Activated CD8-positive, alpha-beta memory T cell treated with anti-CD3 and anti-CD28 coated beads for 24 hours (primary cell): ENCODE data around the gene CA10.

Experiments used
- DNase-seq: peaks from one replicate; pipeline ENCODE4 v3.0.0-alpha.2; 2020

CA10 gene

GRCh38 chr17:52145476-52145875, 13.0 kb downstream of the CA10 start:
- no peak for DNase-seq

DNA sequence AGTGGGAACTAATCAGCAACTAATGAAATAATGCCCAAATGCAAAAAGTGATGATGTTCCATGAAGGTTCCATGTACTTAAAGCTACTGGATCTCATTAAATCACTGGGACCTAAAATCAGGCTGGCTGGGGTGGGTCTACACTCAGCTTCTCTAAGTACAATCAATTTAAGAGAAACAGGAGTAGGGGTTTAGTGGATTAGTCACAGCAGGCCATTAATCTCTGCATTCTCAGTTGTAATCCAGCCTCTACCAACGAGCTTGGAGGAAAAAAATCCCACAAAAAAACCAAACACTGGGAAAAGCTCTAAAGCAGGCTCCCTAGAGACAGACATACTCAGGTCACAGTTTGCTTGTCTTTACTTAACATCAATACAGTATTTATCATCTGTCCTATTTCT, 15.0 kb downstream of the CA10 start:
- no peak for DNase-seq

DNA sequence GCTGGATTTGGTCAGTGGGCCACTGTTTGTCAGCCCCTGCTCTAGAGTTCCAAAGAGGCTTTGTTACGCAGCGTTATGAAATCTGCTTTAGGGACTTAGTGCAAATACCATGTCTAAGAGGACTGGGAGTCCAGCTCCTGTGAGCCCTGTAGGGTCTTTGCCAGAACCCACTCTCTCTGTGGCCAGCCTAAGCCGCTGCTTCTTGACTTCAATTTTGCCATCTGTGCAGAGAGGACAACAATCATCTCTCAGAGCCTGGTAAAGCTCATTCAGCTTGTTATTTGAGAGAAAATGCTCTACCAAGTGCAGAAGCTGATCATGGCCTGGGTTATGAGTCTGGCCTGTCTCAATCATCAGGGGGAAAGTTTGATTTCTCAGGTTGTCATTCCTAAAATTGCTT, 17.9 kb downstream of the CA10 start:
- no peak for DNase-seq

DNA sequence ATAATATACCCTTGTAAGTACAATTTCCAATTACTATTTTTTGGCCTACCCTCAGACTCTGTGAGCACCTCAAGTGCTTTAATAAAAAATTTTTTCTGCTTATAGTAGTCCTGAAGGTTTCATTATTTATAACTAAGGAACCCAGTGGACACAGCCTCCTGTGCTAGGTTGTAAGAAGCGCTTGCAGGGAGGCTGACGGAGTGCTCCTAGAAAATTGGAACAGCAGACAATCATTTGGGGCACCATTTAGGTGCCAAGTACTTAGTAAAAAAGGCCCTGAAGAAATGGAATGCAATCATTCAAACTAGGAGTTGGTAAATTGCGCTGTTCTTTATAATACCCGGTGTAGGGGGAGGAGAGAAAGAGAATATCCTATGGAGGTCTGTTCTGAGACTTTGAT, 19.8 kb downstream of the CA10 start:
- no peak for DNase-seq

- no peak for DNase-seq
Observed at GRCh38 chr17:52138350-52138749, 20.2 kb downstream of the CA10 start.

DNA sequence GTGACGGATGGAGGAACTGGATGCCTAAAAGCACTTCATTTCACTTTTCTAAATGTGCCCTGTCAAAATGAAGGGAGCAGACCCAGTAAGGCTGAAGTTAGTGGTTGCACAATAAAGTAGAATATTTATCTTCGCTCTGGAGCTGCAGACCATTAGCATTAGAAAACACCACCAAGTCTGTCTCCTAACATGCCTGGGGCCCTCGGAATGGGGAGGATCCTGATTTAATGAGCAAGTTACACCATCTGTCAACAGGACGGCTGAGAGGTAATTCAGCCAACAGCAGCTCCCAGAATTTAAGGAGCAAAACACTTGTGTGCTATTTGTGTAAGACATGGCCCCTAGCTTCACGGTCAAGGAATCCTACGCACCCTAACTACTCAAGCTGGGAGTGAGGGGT, 22.3 kb downstream of the CA10 start:
- DNase-seq, result no peak

DNA sequence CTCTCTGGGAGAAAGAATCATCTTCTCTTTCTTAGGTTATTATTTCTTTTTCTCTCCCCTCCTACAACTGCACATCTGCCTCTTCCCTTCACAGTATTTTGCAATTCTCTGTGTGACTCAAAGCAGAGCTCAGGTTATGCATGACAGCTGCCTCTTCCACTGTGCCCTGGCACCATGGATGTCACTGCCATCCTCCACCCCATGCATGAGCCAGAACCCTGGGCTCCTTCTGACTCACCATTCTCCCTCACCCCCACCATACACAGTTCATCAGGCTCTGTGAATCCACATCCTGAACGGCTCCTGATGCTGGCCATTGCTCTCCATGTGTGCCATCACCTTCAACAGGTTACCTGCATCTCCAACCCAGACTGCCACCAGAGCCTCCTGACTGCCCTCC, 23.9 kb downstream of the CA10 start:
- DNase-seq, result no peak

- DNase-seq, result no peak
Observed at GRCh38 chr17:52128721-52129120, 29.8 kb downstream of the CA10 start.

DNA sequence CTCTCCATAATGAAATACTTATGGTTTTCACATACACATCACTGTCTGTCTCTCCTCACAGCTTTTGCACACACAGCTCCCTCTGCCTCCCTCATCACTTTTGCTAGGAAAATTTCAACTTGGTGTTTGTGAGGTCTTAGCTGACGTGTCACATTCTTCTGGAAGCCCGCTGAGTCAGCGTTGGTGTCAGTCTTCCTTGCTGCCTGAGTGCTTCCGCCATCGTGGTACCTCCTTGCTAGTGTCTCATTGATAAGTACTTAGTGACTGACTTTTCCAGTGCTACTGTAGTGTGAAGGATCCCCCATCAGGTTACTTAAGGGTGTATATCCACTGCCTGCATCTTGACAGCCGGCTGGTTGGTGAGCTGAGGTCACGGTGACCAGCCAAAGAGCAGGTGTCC, 33.5 kb downstream of the CA10 start:
- no peak for DNase-seq

GRCh38 chr17:52124561-52124960, 34.0 kb downstream of the CA10 start:
- DNase-seq, result no peak

DNA sequence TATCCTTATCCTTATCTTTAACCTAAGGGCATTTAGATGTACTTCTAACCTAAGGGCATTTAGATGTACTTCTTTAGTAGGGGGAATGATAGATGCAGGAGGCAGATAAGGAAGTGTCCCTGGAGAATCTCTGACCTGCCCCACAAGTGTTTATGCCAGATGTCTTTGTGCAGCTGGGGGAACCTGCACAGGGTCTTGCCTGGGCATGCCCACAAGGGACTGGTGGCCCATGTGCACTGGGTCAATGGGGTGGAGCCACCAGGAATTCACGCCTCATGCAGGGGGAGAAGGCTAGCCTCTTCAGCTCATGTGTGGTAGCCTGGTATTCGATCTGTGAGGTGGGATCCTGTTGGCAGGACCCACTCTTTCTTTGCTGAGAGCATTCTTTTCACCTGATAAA, 38.0 kb downstream of the CA10 start:
- no peak for DNase-seq

GRCh38 chr17:52110923-52111581, 47.5 kb downstream of the CA10 start:
- no peak for DNase-seq

DNA sequence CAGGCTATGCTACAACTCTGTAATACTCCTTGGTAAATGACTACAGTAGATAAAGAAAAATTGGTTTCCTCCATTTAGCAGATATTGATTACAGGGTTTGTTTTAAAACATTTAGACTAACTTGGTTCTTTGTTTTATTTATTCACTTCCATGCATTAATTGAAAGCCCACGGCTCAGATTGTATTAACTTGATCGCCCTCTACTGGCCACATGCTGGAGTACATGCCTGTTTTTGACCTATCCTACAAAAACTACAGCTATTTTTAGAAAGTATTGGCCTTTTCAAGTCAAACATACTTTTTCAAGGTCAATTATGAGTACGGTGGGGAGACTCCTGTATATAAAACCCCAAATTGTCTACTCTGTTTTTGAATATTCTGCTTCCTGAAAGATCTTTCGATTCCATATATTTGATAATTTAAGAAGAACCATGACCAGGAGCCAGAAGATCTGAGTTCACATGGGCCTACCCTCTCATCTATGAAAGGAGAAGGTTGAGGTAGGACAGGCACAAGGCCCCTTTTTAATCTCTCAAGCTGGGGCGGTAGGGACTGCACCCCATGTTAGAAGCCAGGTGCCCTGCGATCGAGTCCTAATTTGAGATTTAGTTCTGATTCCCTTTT, 51.8 kb downstream of the CA10 start:
- DNase-seq, result no peak

DNA sequence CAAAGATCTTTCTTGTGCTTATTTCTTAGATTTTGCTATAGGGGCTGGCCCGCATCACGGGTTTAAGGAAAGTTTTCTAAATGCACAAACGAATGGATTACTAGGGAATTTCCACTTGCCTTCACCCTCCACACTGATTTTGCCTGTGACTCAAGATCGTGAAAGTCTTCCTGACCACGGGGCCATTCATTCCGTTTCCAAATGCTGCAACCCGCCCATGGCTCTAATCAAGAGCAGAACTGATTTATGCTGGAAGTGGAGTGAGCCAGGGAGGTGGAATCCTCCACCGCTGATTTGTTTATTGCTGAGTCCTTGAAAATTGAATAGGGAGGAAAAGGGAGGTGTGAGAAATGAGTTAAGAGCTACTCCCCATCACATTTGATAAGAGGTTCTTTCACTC, 52.4 kb downstream of the CA10 start:
- no peak for DNase-seq

GRCh38 chr17:52105591-52105990, 52.9 kb downstream of the CA10 start:
- DNase-seq, result no peak

- DNase-seq, result no peak
Observed at GRCh38 chr17:52096056-52096455, 62.5 kb downstream of the CA10 start.

- no peak for DNase-seq
Observed at GRCh38 chr17:52084176-52084575, 74.3 kb downstream of the CA10 start.

GRCh38 chr17:52079496-52079895, 79.0 kb downstream of the CA10 start:
- no peak for DNase-seq

- no peak for DNase-seq
Observed at GRCh38 chr17:52071712-52072111, 86.8 kb downstream of the CA10 start.

GRCh38 chr17:52064791-52065211, 93.7 kb downstream of the CA10 start:
- DNase-seq, result no peak

GRCh38 chr17:52049496-52049895, 109.0 kb downstream of the CA10 start:
- DNase-seq, result no peak

GRCh38 chr17:52049051-52049450, 109.5 kb downstream of the CA10 start:
- DNase-seq, result no peak

- no peak for DNase-seq
Observed at GRCh38 chr17:52048137-52048898, 110.2 kb downstream of the CA10 start.

DNA sequence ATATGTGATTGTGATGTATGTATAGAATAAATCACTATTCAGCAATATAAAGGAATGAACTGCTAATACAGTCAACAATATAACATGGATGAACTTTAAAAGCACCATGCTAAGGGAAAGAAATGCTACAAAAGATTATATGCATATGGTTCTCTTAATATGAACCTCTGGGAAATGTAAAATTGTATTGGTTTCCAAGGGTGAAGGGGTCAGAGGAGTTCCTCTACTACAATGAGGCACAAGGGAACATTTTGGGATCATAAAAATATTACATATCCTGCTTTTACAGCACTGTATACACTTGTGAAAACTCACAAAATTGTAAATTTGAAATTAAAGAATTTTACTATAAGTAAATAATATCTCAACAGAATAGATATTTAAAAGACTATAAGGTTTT, 111.4 kb downstream of the CA10 start:
- DNase-seq, result no peak
